Transverse colon (tissue), 4 donors: Measurements from ENCODE around the gene TMEM30B.

Experiments
- EP300 ChIP-seq: sonication (generic); formaldehyde crosslinking; IDR thresholded peaks from one replicate; pipeline ENCODE4 v1.6.1; 2017; ENCODE audit warnings: antibody characterized with exemption, low read depth
- POLR2A ChIP-seq: fragments of 450-650 bp; IDR thresholded peaks from one replicate; pipeline ENCODE4 v1.6.1; 2016; ENCODE audit warnings: antibody characterized with exemption, mild to moderate bottlenecking, moderate library complexity
- POLR2AphosphoS5 ChIP-seq, 3 donors: sonication (generic); formaldehyde crosslinking; IDR thresholded peaks; one replicate each; pipeline ENCODE4 v1.6.1; 2016; ENCODE audit warnings: antibody characterized with exemption in 3 of 3
- TF ChIP-seq, protein P1 (sequence below), 5 experiments: fragments of 200-600 bp in 3 of 5; fragments of 450-650 bp in 2 of 5; sonication (generic) in 3 of 5; IDR thresholded peaks; 1 replicate in 2 of 5; 2 replicates in 3 of 5; pipeline ENCODE4 v1.5.1; 2016 to 2017; ENCODE audit warnings: antibody characterized with exemption in 5 of 5, inconsistent platforms in 3 of 5, mild to moderate bottlenecking in 2 of 5, moderate library complexity in 1 of 5

DNA sequence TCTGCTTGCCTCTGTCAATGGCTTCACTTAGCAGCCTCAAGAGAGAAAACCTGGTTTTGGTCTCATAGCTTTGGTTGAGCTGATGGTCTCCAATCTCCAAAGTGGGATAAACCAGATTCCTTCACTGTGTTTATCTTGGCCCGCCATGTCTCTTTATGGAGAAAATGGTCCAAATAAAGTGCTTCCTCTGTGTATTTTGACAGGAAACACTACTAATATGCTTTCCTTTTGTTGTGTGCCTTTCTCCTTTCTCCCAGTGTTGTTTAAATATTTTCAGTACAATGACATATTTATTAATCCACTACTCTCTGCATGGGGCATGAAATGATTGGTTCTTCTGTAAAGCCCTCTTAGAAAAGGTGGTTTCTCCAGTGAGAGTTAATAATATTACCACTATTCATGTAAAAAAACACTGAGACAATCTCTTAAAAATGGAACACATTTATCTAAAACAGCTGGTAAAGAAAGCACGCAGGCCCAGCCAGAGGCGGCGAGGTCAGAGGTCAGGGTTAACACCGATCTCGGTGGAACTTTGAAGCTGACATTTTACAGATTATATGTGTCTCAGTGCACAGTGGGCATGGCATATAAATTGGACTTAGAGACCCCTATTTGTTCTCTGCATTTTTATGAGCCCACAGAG is 24.2 kb downstream of the TMEM30B start:
- TF ChIP-seq, protein P1, sequence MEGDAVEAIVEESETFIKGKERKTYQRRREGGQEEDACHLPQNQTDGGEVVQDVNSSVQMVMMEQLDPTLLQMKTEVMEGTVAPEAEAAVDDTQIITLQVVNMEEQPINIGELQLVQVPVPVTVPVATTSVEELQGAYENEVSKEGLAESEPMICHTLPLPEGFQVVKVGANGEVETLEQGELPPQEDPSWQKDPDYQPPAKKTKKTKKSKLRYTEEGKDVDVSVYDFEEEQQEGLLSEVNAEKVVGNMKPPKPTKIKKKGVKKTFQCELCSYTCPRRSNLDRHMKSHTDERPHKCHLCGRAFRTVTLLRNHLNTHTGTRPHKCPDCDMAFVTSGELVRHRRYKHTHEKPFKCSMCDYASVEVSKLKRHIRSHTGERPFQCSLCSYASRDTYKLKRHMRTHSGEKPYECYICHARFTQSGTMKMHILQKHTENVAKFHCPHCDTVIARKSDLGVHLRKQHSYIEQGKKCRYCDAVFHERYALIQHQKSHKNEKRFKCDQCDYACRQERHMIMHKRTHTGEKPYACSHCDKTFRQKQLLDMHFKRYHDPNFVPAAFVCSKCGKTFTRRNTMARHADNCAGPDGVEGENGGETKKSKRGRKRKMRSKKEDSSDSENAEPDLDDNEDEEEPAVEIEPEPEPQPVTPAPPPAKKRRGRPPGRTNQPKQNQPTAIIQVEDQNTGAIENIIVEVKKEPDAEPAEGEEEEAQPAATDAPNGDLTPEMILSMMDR (IDR thresholded peaks at IDR 0.05), result no peak
- TF ChIP-seq POLR2A (no peak), POLR2AphosphoS5 (IDR thresholded peaks at IDR 0.05) (no peak), EP300 (no peak)
